SK-N-SH (cell line): ENCODE data around the gene GNAI3. TPM values are rescaled to one million over a fixed set of nuclear protein-coding genes. Genes with fewer than 3 reads are reported as not detected.

Experiments
- CTCF ChIA-PET: fragments of 300-600, 350-600 bp; formaldehyde crosslinking; extraction: SDS; loops from one replicate; lab custom pipeline; 2021; lab: Yijun Ruan, JAX
- POLR2A ChIA-PET: fragments of 350-600 bp; sonication (Branson Sonifier 250); formaldehyde crosslinking; extraction: SDS; loops from one replicate; lab custom pipeline; 2020; ENCODE audit warnings: antibody characterized with exemption, inconsistent platforms; lab: Yijun Ruan, JAX
- DNase-seq: peaks from one replicate; pipeline ENCODE4 v3.0.0; 2012
- H2AFZ ChIP-seq: fragments of 200-600 bp; sonication (generic); 2 replicates; pipeline ENCODE4 v1.8.1; 2016; ENCODE audit warnings: antibody characterized with exemption, mild to moderate bottlenecking, low read depth
- H3F3A ChIP-seq: fragments of 200-600 bp; sonication (generic); replicated peaks from 2 replicates; pipeline ENCODE3; 2016; ENCODE audit warnings: antibody characterized with exemption, mild to moderate bottlenecking; ENCODE audit not compliant: insufficient read depth
- H3K27ac ChIP-seq, 2 experiments: fragments of 200-500 bp in 1 of 2; fragments of 200-600 bp in 1 of 2; sonication (Bioruptor generic) in 1 of 2; sonication (generic), shearing (Covaris generic) in 1 of 2; 2 replicates each; pipeline versions ENCODE4 v1.5.1 to v1.6.1; 2014 to 2016; ENCODE audit warnings: low read depth in 2 of 2, inconsistent platforms in 1 of 2, low read length in 1 of 2, mild to moderate bottlenecking in 1 of 2, mixed read lengths in 1 of 2
- H3K27me3 ChIP-seq: fragments of 200-600 bp; sonication (generic), shearing (Covaris generic); 2 replicates; pipeline ENCODE4 v1.6.1; 2016; ENCODE audit warnings: mixed run types; ENCODE audit not compliant: insufficient read depth
- H3K36me3 ChIP-seq, 2 experiments: fragments of 200-500 bp in 1 of 2; fragments of 200-600 bp in 1 of 2; sonication (Bioruptor generic) in 1 of 2; sonication (generic) in 1 of 2; replicated peaks in 1 of 2; 2 replicates each; pipeline versions ENCODE3 to v1.5.1; 2014 to 2016; ENCODE audit warnings: low read length in 1 of 2, mild to moderate bottlenecking in 1 of 2; ENCODE audit not compliant: insufficient read depth in 2 of 2, control insufficient read depth in 1 of 2
- H3K4me1 ChIP-seq, 2 experiments: fragments of 200-500 bp in 1 of 2; fragments of 200-600 bp in 1 of 2; sonication (Bioruptor generic) in 1 of 2; sonication (generic), shearing (Covaris generic) in 1 of 2; 2 replicates each; pipeline versions ENCODE4 v1.5.1 to v1.6.1; 2014 to 2016; ENCODE audit warnings: low read depth in 1 of 2, low read length in 1 of 2, mixed run types in 1 of 2; ENCODE audit not compliant: insufficient read depth in 2 of 2, control insufficient read depth in 1 of 2
- H3K4me2 ChIP-seq: fragments of 200-600 bp; sonication (generic), shearing (Covaris generic); 2 replicates; pipeline ENCODE4 v1.6.1; 2017; ENCODE audit warnings: mixed run types
- H3K4me3 ChIP-seq, 2 experiments: fragments of 200-500 bp in 1 of 2; fragments of 200-600 bp in 1 of 2; sonication (Bioruptor generic) in 1 of 2; sonication (generic), shearing (Covaris generic) in 1 of 2; 2 replicates each; pipeline versions ENCODE4 v1.5.1 to v1.8.1; 2014 to 2016; ENCODE audit warnings: low read depth in 2 of 2, inconsistent platforms in 1 of 2, low read length in 1 of 2, mild to moderate bottlenecking in 1 of 2, mixed read lengths in 1 of 2, moderate library complexity in 1 of 2
- H3K79me2 ChIP-seq: fragments of 200-600 bp; sonication (generic); 2 replicates; pipeline ENCODE4 v1.8.1; 2017; ENCODE audit warnings: mild to moderate bottlenecking; ENCODE audit not compliant: insufficient read depth
- H3K9ac ChIP-seq: fragments of 200-600 bp; sonication (generic); 2 replicates; pipeline ENCODE4 v1.6.1; 2017; ENCODE audit warnings: mixed run types
- H3K9me2 ChIP-seq: fragments of 200-600 bp; sonication (generic); 2 replicates; pipeline ENCODE4 v1.6.1; 2017; ENCODE audit warnings: mixed run types
- H3K9me3 ChIP-seq: fragments of 200-600 bp; sonication (generic); 2 replicates; pipeline ENCODE4 v1.6.1; 2017; ENCODE audit warnings: mixed run types, mild to moderate bottlenecking, moderate library complexity
- H4K20me1 ChIP-seq: fragments of 200-600 bp; sonication (generic); 2 replicates; pipeline ENCODE4 v1.6.1; 2017; ENCODE audit warnings: mild to moderate bottlenecking, mixed run types; ENCODE audit not compliant: insufficient read depth
- ELF1 ChIP-seq: IDR thresholded peaks from 2 replicates; pipeline ENCODE4 v1.4.0; 2012
- EZH2phosphoT487 ChIP-seq: fragments of 200-600 bp; sonication (generic); IDR thresholded peaks from 2 replicates; pipeline ENCODE4 v1.6.1; 2017; ENCODE audit warnings: low read depth, mixed run types, mild to moderate bottlenecking, antibody characterized with exemption, moderate library complexity, borderline replicate concordance
- FOXJ3 ChIP-seq: sonication (generic); formaldehyde crosslinking; IDR thresholded peaks from 2 replicates; pipeline ENCODE4 v1.5.1; 2020; ENCODE audit warnings: mild to moderate bottlenecking, missing genetic modification reagents
- FOXM1 ChIP-seq: IDR thresholded peaks from 2 replicates; pipeline ENCODE4 v1.4.0; 2012; ENCODE audit warnings: low read depth, mild to moderate bottlenecking
- GABPA ChIP-seq: IDR thresholded peaks from 2 replicates; pipeline ENCODE4 v1.4.0; 2012; ENCODE audit warnings: low read depth, mild to moderate bottlenecking
- MAX ChIP-seq: IDR thresholded peaks from 2 replicates; pipeline ENCODE4 v1.4.0; 2012; ENCODE audit warnings: low read depth
- MXI1 ChIP-seq: IDR thresholded peaks from 2 replicates; pipeline ENCODE4 v1.6.1; 2012; ENCODE audit warnings: mild to moderate bottlenecking, low read depth, low read length, improper control_type of control experiment
- NFIC ChIP-seq: IDR thresholded peaks from 2 replicates; pipeline ENCODE4 v1.4.0; 2012; ENCODE audit warnings: borderline replicate concordance
- NRF1 ChIP-seq: IDR thresholded peaks from 2 replicates; pipeline ENCODE4 v1.6.1; 2012; ENCODE audit warnings: low read depth, mild to moderate bottlenecking, low read length
- RFX5 ChIP-seq: IDR thresholded peaks from 2 replicates; pipeline ENCODE4 v1.6.1; 2012; ENCODE audit warnings: mild to moderate bottlenecking, improper control_type of control experiment, low read length
- SIN3A ChIP-seq: IDR thresholded peaks from 2 replicates; pipeline ENCODE4 v1.6.1; 2012; ENCODE audit warnings: low read depth, mild to moderate bottlenecking, low read length, moderate library complexity, borderline replicate concordance
- SMC3 ChIP-seq: IDR thresholded peaks from 2 replicates; pipeline ENCODE4 v1.6.1; 2012; ENCODE audit warnings: low read depth, low read length, improper control_type of control experiment
- TAF1 ChIP-seq: IDR thresholded peaks from 2 replicates; pipeline ENCODE4 v1.6.1; 2012; ENCODE audit warnings: low read depth, mild to moderate bottlenecking, low read length, moderate library complexity, borderline replicate concordance
- TEAD4 ChIP-seq: IDR thresholded peaks from 2 replicates; pipeline ENCODE4 v1.4.0; 2012; ENCODE audit warnings: mild to moderate bottlenecking, borderline replicate concordance; ENCODE audit not compliant: insufficient read depth
- WGBS: methylation state at CpG from one replicate; pipeline ENCODE4 v1.1.6; 2017; ENCODE audit warnings: low lambda C conversion rate; 5-methylcytosine and 5-hydroxymethylcytosine counted together
- polyA plus RNA-seq, 3 experiments: library from polyadenylated mRNA; depleted of rRNA; stranded (reverse); fragments of >200 nt; gene quantifications; 2 replicates each; pipeline ENCODE4 v1.2.3, GENCODE V29; 2012
- TF ChIP-seq, protein P1 (sequence below): IDR thresholded peaks from 2 replicates; pipeline ENCODE4 v1.4.0; 2012; ENCODE audit warnings: low read depth, borderline replicate concordance

GNAI3 gene
- polyA plus RNA-seq, 1 of the 3 experiments (the other 2 are of a cell fraction): 4.0 TPM

DNA sequence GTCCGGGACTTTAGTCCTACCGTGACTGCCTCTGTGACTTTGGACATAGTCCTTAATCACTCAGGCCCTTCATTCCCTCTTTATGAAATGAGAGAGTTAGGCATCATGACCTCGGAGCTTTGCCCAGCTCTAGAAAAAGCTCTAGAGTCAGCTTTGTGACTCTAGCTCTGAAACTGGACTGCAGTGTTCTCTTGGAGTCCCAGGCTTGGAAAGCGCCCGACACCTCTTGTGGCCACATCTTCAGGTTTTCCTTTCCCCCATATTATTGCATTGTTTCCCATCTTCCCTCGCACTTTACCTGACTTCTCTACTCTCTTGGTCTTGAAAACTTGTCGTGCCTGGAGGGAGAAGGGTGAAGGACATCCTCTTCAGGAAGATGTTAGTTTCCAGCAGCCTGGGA, 26.4 kb upstream of the GNAI3 start:
- no peak overlapping the region for H3K9ac ChIP-seq
- DNase-seq: no peak
- TF ChIP-seq GABPA: no peak
- CTCF ChIA-PET: interaction anchor here (4.0 to 26.3 kb wide), 2 partner anchors 10 to 21 kb away, joined by 35 to 1710 read pairs; partner anchors contain the start of genes AMIGO1, ATXN7L2 and CYB561D1
- H2AFZ ChIP-seq: no peak overlapping the region
- H3K9me3 ChIP-seq: no peaks in the 10 kb centered on the region
- POLR2A ChIA-PET: no interaction called here
- peaks cover 0 to 3% of the 10 kb centered on the region in 2 experiments; a peak in 1 of 4 replicates for H3K4me1 ChIP-seq
- no peaks in the 10 kb centered on the region for H3K36me3 ChIP-seq
- no peaks in the 10 kb centered on the region for H3F3A ChIP-seq
- H3K27ac ChIP-seq: no peak overlapping the region
- WGBS: 83% methylated on average over 5 of the region's 7 CpGs
- no peak overlapping the region for H3K4me3 ChIP-seq
- no peak overlapping the region for H3K4me2 ChIP-seq
- peaks cover 6% of the 10 kb centered on the region; the same call in 1 of the 2 replicates for H3K27me3 ChIP-seq
- H3K79me2 ChIP-seq: no peaks in the 10 kb centered on the region
- H3K9me2 ChIP-seq: no peaks in the 10 kb centered on the region
- no peaks in the 10 kb centered on the region for H4K20me1 ChIP-seq

GRCh38 chr1:109523706-109524105, 24.7 kb upstream of the GNAI3 start:
- no peak for DNase-seq
- WGBS: 74% methylated on average over 2 of the region's 2 CpGs
- Histone ChIP-seq H3K79me2 (no peaks in the 10 kb centered on the region), H3K4me3 (no peak overlapping the region), H3K27me3 (peaks cover 6% of the 10 kb centered on the region; the same call in 1 of the 2 replicates), H3K4me2 (no peak overlapping the region), H4K20me1 (no peaks in the 10 kb centered on the region), H3F3A (no peaks in the 10 kb centered on the region), H3K9ac (no peak overlapping the region), H3K36me3 (no peaks in the 10 kb centered on the region), H3K27ac (no peak overlapping the region), H2AFZ (no peak overlapping the region), H3K4me1 (no peaks in the 10 kb centered on the region), H3K9me3 (no peaks in the 10 kb centered on the region), H3K9me2 (no peaks in the 10 kb centered on the region)
- ChIA-PET POLR2A (no interaction called here), CTCF (interaction anchor here (0.6 to 26.3 kb wide), 4 partner anchors 9 to 117 kb away, joined by 3 to 1710 read pairs (median 19); partner anchors contain the start of genes AMIGO1, ATXN7L2 and CYB561D1)
- TF ChIP-seq MXI1: no peak
- TF ChIP-seq, protein P1, sequence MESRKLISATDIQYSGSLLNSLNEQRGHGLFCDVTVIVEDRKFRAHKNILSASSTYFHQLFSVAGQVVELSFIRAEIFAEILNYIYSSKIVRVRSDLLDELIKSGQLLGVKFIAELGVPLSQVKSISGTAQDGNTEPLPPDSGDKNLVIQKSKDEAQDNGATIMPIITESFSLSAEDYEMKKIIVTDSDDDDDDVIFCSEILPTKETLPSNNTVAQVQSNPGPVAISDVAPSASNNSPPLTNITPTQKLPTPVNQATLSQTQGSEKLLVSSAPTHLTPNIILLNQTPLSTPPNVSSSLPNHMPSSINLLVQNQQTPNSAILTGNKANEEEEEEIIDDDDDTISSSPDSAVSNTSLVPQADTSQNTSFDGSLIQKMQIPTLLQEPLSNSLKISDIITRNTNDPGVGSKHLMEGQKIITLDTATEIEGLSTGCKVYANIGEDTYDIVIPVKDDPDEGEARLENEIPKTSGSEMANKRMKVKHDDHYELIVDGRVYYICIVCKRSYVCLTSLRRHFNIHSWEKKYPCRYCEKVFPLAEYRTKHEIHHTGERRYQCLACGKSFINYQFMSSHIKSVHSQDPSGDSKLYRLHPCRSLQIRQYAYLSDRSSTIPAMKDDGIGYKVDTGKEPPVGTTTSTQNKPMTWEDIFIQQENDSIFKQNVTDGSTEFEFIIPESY: no peak
- TF ChIP-seq MAX: no peak
- TF ChIP-seq FOXJ3: no peak
- no peak for TF ChIP-seq NFIC
- no peak for TF ChIP-seq SMC3
- no peak for TF ChIP-seq EZH2phosphoT487
- TF ChIP-seq TAF1: no peak
- TF ChIP-seq RFX5: no peak
- no peak for TF ChIP-seq SIN3A
- no peak for TF ChIP-seq FOXM1
- no peak for TF ChIP-seq TEAD4
- TF ChIP-seq NRF1: no peak
- TF ChIP-seq ELF1: no peak
